ENCODE measurements around the gene MND1.

- TF ChIP-seq TAF1 (IDR thresholded peaks at IDR 0.05; ENCODE audit: borderline replicate concordance, insufficient read depth, low read length), result 0 out of 2 replicates have a peak, but pooled peaks have one; percentile 29
- 0 out of 4 replicates have a peak, but pooled peaks have one; percentile 5 to 15 for TF ChIP-seq REST (IDR thresholded peaks at IDR 0.05; ENCODE audit: insufficient read depth in 1 of 2, low read depth in 2 of 2, low read length in 2 of 2)
- peak; percentile 75; the same call in 1 of the 2 replicates for TF ChIP-seq POLR2AphosphoS5 (IDR thresholded peaks at IDR 0.05; ENCODE audit: low read depth, low read length)
Observed at GRCh38 chr4:153344131-153345011, at the start of gene MND1.
